Measurements from ENCODE around the gene LDB2. TPM values are rescaled to one million over a fixed set of nuclear protein-coding genes. Genes with fewer than 3 reads are reported as not detected.

Gene LDB2
- total RNA-seq, 2 donors from 2014 or later = not detected

DNA sequence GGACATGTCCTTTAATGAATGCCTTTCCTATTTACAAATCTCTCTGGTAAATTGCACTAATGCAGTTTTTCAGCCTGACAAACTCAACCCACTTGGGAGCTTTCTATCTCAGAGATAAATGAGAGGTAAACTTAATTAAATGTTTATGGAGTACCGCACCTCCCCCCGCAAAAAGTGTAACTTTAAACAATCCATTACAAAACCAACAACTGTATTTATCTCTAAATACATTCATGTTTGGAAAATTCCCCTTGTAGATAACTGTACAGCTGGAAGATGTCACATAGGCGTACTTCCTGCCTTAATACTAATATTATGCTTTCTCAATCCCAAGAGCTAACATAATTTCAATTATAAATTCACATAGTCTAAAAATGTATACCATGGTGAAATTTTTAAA, 215.5 kb downstream of the LDB2 start:
- no peak for ATAC-seq (replicated peaks in 1 of 2)
- Mint-ChIP-seq H3K4me3 (no peak overlapping the region), H3K4me1 (ENCODE audit: low read depth) (no peaks in the 10 kb centered on the region), H3K27me3 (ENCODE audit: low read depth) (no peaks in the 10 kb centered on the region), H3K9me3 (no peaks in the 10 kb centered on the region), H3K36me3 (ENCODE audit: insufficient read depth in 2 of 2) (no peaks in the 10 kb centered on the region), H3K27ac (no peak overlapping the region)
- DNase-seq = no peak

DNA sequence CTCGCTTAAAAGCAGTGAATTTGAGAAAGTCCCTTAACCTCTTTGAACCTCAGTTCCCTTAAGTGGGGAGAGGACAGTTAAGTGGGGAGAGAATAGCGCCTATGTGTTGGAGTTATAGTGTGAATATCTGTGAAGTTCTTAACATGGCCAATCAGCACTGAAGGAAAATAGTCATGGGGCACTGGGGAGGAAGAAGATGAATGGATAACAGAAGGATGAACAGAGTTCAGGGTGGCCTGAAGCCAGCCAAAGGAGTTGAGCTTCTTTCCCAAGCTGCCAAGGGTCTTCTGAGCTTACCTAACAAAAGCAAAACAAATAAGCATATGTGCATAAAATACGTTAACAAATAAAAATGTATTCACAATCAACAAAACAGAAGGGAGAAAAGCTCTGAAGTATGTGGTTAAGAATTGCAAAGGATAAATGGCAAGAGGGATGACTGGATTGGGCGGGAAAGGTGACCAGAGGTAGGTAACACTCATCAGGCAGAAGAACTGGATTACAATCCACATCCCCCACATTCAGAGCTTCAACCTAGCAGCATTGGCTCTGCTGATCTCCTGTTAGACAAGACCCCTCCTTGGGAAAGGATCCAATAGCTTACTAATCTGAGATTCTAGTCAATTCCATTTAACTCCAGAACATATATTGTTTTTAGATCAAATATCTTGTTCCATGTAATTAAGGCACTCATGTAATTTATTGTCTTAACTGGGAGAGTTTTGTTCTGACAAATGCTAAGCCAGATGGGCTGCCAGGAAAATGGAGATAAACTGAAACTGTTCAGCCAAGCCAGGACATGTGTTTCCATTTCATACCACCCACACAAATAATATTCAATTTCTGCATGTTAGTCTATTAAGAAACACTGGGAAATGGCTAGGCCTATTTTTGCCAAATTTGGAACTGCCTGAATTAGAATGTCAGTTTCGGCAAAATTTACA, 221.2 kb downstream of the LDB2 start:
- H3K4me3 Mint-ChIP-seq = no peak overlapping the region
- H3K9me3 Mint-ChIP-seq = peaks cover 0 to 2% of the 10 kb centered on the region in 2 donors
- no peak overlapping the region for H3K27ac Mint-ChIP-seq
- DNase-seq = no peak
- no peak for ATAC-seq (replicated peaks in 1 of 2)
- no peaks in the 10 kb centered on the region for H3K27me3 Mint-ChIP-seq (ENCODE audit: low read depth)
- no peaks in the 10 kb centered on the region for H3K4me1 Mint-ChIP-seq (ENCODE audit: low read depth)
- H3K36me3 Mint-ChIP-seq (ENCODE audit: insufficient read depth in 2 of 2) = no peaks in the 10 kb centered on the region

DNA sequence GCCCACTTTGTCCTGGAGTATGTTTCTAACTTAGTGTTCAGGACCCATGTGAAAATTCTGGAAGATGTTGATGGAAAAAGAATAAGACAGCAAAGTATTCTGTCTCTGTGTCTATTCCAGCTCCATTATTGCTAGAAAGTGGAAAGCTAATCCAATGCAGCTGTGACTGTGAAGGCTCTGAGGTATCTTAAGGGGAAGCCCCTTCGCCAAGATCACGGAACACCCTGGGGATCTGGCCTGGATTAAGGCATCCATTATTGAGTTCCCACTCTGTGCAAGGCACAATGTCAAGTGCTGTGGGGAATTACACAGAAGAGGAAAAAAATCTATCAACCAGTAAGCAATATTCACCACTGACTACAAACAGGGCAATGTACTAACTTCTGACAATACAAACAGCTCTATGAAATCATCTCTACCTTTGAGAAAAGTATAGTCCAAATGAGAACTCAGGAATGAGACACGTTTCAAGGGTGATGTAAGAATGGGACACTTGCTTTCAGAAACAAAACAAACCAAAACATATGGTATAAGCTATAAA, 222.1 kb downstream of the LDB2 start:
- DNase-seq (no peak), ATAC-seq (replicated peaks in 1 of 2) (no peak)
- no peak overlapping the region for H3K27ac Mint-ChIP-seq
- H3K4me3 Mint-ChIP-seq = no peak overlapping the region
- H3K36me3 Mint-ChIP-seq (ENCODE audit: insufficient read depth in 2 of 2) = no peaks in the 10 kb centered on the region
- no peaks in the 10 kb centered on the region for H3K27me3 Mint-ChIP-seq (ENCODE audit: low read depth)
- H3K4me1 Mint-ChIP-seq (ENCODE audit: low read depth) = no peaks in the 10 kb centered on the region
- H3K9me3 Mint-ChIP-seq = peaks cover 0 to 2% of the 10 kb centered on the region in 2 donors

DNA sequence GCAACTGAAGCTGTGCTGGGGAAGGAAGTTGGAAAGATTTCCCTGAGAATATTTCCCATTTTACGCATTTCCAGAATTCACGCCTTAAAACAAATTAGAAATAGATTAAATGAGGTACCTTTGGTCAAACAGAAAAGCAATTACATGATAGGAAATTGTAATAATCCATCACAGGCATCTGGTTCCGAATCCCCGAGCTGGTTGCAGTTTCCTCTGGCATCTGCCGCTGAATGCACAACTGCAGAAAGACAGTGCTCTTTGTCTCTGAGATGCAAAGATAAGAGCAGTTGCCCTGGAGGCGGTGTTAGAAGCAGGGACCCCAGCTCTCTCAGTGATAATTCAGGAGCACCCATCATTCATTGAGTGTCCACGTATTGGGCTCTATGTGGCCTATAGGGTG, 224.4 kb downstream of the LDB2 start:
- Mint-ChIP-seq H3K27ac (no peak overlapping the region), H3K9me3 (peaks cover 0 to 2% of the 10 kb centered on the region in 2 donors), H3K36me3 (ENCODE audit: insufficient read depth in 2 of 2) (no peaks in the 10 kb centered on the region), H3K4me1 (ENCODE audit: low read depth) (no peaks in the 10 kb centered on the region), H3K4me3 (no peak overlapping the region), H3K27me3 (ENCODE audit: low read depth) (no peaks in the 10 kb centered on the region)
- DNase-seq = no peak
- ATAC-seq (replicated peaks in 1 of 2) = no peak

DNA sequence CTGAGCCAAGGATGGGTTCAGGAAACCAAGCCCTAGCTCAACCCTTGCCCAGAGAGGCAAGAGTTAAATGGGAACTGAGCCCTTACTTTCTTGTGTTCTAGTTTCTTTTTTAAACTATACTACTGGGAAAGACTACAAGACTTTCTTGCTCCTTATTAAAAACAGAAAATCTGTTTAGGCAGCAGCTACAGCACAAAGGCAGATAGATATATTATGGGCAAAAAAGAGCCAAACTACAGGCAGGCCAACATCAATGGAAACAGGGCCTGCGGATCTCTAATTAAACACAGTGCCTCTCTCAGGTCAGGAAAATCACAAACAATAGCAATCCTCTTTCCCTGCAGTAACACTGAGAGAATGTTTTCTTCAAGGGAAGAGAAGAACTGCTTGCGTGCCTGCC, 226.0 kb downstream of the LDB2 start:
- ATAC-seq (replicated peaks in 1 of 2) (no peak), DNase-seq (no peak)
- Mint-ChIP-seq H3K27me3 (ENCODE audit: low read depth) (no peaks in the 10 kb centered on the region), H3K4me1 (ENCODE audit: low read depth) (no peaks in the 10 kb centered on the region), H3K36me3 (ENCODE audit: insufficient read depth in 2 of 2) (no peaks in the 10 kb centered on the region), H3K27ac (no peak overlapping the region), H3K9me3 (peaks cover 0 to 2% of the 10 kb centered on the region in 2 donors), H3K4me3 (no peak overlapping the region)

DNA sequence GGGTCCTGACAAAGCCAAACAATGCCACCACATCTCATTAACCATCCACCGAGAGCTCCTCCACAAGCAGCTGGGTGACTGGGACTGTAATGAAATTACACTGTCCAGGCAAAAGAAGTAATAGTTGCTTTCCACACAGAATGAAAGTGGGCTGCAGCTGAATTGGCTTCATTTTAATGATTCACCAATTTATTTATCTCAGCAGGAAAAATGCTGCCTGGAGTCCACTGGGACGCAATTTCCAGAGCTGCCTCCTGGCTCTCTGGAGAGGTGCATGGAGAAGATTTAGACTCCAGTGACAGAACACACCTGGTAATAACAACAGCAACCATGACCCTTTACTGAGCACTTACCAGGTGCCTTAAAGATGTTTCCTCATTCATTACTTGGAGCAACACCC, 226.7 kb downstream of the LDB2 start:
- Mint-ChIP-seq H3K36me3 (ENCODE audit: insufficient read depth in 2 of 2) (no peaks in the 10 kb centered on the region), H3K27me3 (ENCODE audit: low read depth) (no peaks in the 10 kb centered on the region), H3K4me1 (ENCODE audit: low read depth) (no peaks in the 10 kb centered on the region), H3K27ac (no peak overlapping the region), H3K4me3 (no peak overlapping the region), H3K9me3 (peaks cover 0 to 2% of the 10 kb centered on the region in 2 donors)
- no peak for DNase-seq
- ATAC-seq (replicated peaks in 1 of 2) = no peak

DNA sequence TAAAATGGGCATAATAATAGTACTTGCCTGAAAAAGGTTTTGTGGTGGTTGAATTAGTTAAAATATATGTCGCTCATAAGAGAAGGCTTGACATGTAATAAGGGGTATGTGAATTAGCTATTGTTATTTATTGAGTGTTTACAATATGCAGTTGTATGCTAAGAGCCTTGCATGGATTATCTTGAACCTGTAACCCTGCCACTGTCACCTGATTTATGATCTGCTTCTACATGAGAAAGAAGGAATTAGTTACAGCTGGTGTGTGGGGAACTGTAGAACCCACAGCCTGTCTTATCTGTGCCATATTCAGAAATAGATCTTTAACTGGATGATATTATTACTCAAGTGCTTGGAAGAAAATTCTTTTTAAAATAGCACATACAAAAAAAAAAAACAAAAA, 227.7 kb downstream of the LDB2 start:
- H3K4me1 Mint-ChIP-seq (ENCODE audit: low read depth) = no peaks in the 10 kb centered on the region
- no peak for ATAC-seq (replicated peaks in 1 of 2)
- DNase-seq = no peak
- no peak overlapping the region for H3K27ac Mint-ChIP-seq
- no peaks in the 10 kb centered on the region for H3K36me3 Mint-ChIP-seq (ENCODE audit: insufficient read depth in 2 of 2)
- H3K9me3 Mint-ChIP-seq = no peaks in the 10 kb centered on the region
- no peak overlapping the region for H3K4me3 Mint-ChIP-seq
- no peaks in the 10 kb centered on the region for H3K27me3 Mint-ChIP-seq (ENCODE audit: low read depth)

DNA sequence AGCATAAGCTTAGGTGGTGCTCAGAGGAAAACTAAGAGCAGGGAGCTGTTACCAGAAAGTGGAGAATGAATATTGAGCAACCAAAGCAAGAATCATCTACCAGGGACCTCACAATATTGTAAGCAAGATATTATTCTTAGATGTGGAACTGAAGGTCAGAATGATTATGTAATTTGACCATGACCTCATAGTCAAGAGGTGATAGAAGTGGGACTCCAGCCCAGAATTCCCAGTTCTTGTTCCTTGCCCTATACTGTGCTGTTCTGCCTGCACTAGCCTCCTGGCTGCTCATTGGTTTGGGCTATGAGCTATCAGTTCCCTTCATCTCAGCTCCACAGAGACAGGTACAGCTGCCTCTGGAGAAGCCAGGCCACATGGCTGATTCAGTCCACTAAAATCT, 229.4 kb downstream of the LDB2 start:
- no peaks in the 10 kb centered on the region for H3K36me3 Mint-ChIP-seq (ENCODE audit: insufficient read depth in 2 of 2)
- no peak overlapping the region for H3K4me3 Mint-ChIP-seq
- no peak overlapping the region for H3K27ac Mint-ChIP-seq
- H3K27me3 Mint-ChIP-seq (ENCODE audit: low read depth) = no peaks in the 10 kb centered on the region
- no peak for DNase-seq
- H3K4me1 Mint-ChIP-seq (ENCODE audit: low read depth) = no peaks in the 10 kb centered on the region
- H3K9me3 Mint-ChIP-seq = no peaks in the 10 kb centered on the region
- ATAC-seq (replicated peaks in 1 of 2) = no peak

DNA sequence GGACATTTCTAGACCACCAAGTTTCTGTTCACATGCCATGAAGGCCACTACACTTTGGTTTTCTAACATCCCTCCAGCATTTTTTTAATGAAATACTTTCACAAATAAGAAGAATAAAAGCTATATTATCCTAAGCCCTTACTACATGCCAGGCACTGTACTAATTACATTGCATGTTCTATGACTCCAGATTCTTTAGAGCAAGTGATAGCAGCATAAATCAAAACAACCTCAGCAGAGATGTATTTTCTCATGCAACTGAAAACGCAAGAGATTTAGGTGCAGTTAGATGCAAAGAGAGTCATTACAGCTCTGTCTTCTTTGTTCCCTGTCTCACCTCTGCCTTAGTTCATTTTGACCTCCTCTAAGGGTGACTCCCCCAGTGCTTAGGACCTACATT, 230.0 kb downstream of the LDB2 start:
- H3K27me3 Mint-ChIP-seq (ENCODE audit: low read depth) = no peaks in the 10 kb centered on the region
- H3K9me3 Mint-ChIP-seq = no peaks in the 10 kb centered on the region
- H3K4me3 Mint-ChIP-seq = no peak overlapping the region
- H3K36me3 Mint-ChIP-seq (ENCODE audit: insufficient read depth in 2 of 2) = no peaks in the 10 kb centered on the region
- DNase-seq = no peak
- H3K27ac Mint-ChIP-seq = no peak overlapping the region
- no peaks in the 10 kb centered on the region for H3K4me1 Mint-ChIP-seq (ENCODE audit: low read depth)
- no peak for ATAC-seq (replicated peaks in 1 of 2)

DNA sequence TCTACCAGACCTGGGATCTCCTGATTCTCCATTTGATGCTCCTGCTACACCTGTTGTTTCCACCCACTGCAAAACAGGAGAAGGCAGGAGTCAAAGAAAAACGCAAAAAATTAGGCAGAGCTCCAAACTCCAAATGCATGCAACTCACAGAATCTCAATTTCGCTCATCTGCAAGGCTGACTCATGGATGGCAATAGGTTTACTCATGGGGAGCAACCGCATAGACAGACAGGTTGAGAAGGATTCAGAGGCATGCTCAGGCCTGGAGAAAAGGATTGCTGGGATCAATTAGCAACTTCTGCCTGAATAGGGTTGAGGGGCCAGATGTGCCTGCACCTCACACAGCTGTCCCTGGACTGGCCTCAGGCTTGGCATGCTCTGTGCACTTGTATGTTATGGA, 231.0 kb downstream of the LDB2 start:
- Mint-ChIP-seq H3K9me3 (no peaks in the 10 kb centered on the region), H3K4me3 (no peak overlapping the region), H3K27ac (no peak overlapping the region), H3K36me3 (ENCODE audit: insufficient read depth in 2 of 2) (no peaks in the 10 kb centered on the region), H3K27me3 (ENCODE audit: low read depth) (no peaks in the 10 kb centered on the region), H3K4me1 (ENCODE audit: low read depth) (no peaks in the 10 kb centered on the region)
- ATAC-seq (replicated peaks in 1 of 2) (no peak), DNase-seq (no peak)

DNA sequence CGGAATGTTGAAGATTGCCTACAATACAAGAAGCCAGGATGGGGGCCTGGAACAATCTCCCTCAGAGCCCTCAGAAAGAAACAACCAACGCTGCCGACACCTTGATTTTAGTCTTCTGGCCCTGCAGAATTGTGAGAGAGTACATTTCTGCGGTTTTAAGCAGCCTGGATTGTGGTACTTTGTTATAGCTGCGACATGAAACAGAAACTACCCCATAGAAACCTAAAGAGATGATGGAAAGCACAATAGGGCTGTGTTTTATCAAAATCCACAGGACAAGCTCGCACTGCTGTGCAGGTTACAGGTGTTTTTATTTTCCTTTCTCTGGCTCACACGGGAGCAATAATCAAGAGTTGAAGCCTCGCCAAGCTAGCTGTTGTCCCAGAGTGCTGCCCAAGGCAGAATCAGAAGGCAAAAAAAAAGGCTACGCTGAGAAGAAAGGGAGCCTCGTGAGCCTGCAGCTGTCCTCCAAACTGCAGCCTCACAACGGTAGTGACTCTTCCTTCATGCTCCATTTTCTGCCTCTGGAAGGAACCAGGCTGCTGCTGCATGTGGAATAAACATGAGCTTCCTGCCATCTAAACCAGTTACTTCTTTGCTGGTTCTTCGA, 232.4 kb downstream of the LDB2 start:
- Mint-ChIP-seq H3K9me3 (no peaks in the 10 kb centered on the region), H3K4me1 (ENCODE audit: low read depth) (no peaks in the 10 kb centered on the region), H3K27me3 (ENCODE audit: low read depth) (no peaks in the 10 kb centered on the region), H3K36me3 (ENCODE audit: insufficient read depth in 2 of 2) (no peaks in the 10 kb centered on the region), H3K27ac (no peak overlapping the region), H3K4me3 (no peak overlapping the region)
- DNase-seq = no peak
- no peak for ATAC-seq (replicated peaks in 1 of 2)

DNA sequence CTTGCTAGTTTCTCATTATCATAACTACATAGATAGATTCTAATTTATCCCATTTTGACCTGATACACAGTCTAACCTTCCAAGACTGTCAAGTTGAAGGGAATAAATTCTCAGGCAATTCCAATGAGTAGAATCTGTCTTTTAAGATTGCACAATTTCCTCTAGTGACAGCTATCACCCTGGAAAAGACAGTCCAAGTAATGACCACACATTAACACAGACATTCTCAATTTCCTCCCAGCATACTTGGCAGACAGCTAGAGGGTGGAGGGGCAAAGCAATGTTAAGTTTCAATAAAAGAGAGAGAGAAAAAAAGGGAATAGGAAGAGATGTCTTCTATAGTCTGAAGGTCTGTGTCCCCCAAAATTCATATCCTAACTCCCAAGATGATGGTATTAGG, 234.7 kb downstream of the LDB2 start:
- no peaks in the 10 kb centered on the region for H3K36me3 Mint-ChIP-seq (ENCODE audit: insufficient read depth in 2 of 2)
- no peaks in the 10 kb centered on the region for H3K4me1 Mint-ChIP-seq (ENCODE audit: low read depth)
- no peak for DNase-seq
- no peak overlapping the region for H3K4me3 Mint-ChIP-seq
- no peak overlapping the region for H3K27ac Mint-ChIP-seq
- H3K27me3 Mint-ChIP-seq (ENCODE audit: low read depth) = no peaks in the 10 kb centered on the region
- no peaks in the 10 kb centered on the region for H3K9me3 Mint-ChIP-seq
- no peak for ATAC-seq (replicated peaks in 1 of 2)

DNA sequence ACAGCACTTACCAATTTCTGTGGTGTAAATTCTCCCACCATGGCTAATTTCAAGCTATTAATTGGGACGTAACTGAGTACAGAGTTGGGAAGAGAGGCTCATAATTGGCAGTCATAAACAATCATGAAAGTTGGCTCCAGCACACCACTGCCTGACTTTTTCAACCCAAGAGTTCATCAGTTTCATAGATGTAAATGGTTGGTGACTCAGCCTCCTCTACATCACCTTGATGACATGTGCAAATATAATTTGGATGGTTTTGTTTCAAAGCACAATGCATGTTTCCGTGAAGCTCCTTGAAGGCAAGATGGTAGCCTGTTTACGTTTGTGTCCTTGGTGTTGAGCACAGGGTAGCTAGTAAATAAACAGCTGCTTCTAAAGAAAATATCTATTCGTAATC, 235.1 kb downstream of the LDB2 start:
- H3K27ac Mint-ChIP-seq = no peak overlapping the region
- no peaks in the 10 kb centered on the region for H3K36me3 Mint-ChIP-seq (ENCODE audit: insufficient read depth in 2 of 2)
- no peak overlapping the region for H3K4me3 Mint-ChIP-seq
- no peaks in the 10 kb centered on the region for H3K27me3 Mint-ChIP-seq (ENCODE audit: low read depth)
- no peak for DNase-seq
- H3K9me3 Mint-ChIP-seq = no peaks in the 10 kb centered on the region
- no peaks in the 10 kb centered on the region for H3K4me1 Mint-ChIP-seq (ENCODE audit: low read depth)
- ATAC-seq (replicated peaks in 1 of 2) = no peak
